Activated CD8-positive, alpha-beta memory T cell treated with anti-CD3 and anti-CD28 coated beads for 4 hours (primary cell): ENCODE data around the gene PNPO.

Experiments used
- DNase-seq, 2 donors: peaks; one replicate each; pipeline ENCODE4 v3.0.0-alpha.2; 2020; ENCODE audit warnings: low read depth in 2 of 2

Gene PNPO

GRCh38 chr17:47998044-47998443 is 56.7 kb downstream of the PNPO start:
- no peak for DNase-seq
